Esophagus squamous epithelium (tissue), 4 donors: Measurements from ENCODE around the gene GRAMD2A.

Experiments
- CTCF ChIP-seq, 6 experiments: fragments of 450-650 bp in 4 of 6; fragments of 200-600 bp in 2 of 6; sonication (generic) in 2 of 6; IDR thresholded peaks; one replicate each; pipeline ENCODE4 v1.5.1; 2016 to 2019; ENCODE audit warnings: antibody characterized with exemption in 6 of 6, mild to moderate bottlenecking in 4 of 6, moderate library complexity in 4 of 6
- POLR2A ChIP-seq, 4 donors: fragments of 450-650 bp; IDR thresholded peaks; one replicate each; pipeline ENCODE4 v1.6.1; 2017; ENCODE audit warnings: antibody characterized with exemption in 4 of 4, mild to moderate bottlenecking in 4 of 4, moderate library complexity in 3 of 4

- TF ChIP-seq CTCF (IDR thresholded peaks at IDR 0.05) (no peak), POLR2A (IDR thresholded peaks at IDR 0.05) (no peak)
Measured at GRCh38 chr15:72197041-72197459, 537 bp downstream of the GRAMD2A start.
